ENCODE data around the gene NBL1. TPM values are rescaled to one million over a fixed set of nuclear protein-coding genes. Genes with fewer than 3 reads are reported as not detected.

NBL1 gene
- 100 to 1,000 TPM in 1 of 3 donors, 10 to 100 TPM in 2; 11.3 to 163 (median 85.8) TPM for polyA plus RNA-seq

GRCh38 chr1:19643602-19644394 is at the start of gene NBL1:
TSS of gene NBL1 (plus strand) at chr1:19644311. CDS start at chr1:19655031, 10,720 bp downstream.
- 1 to 4% (median 1%) methylated on average over 41 to 88 of the region's 90 CpGs for WGBS, 3 donors
- H3K27ac ChIP-seq (ENCODE audit: low read depth, low read length) = peak within 1 kb of the TSS; percentile 70

GRCh38 chr1:19596065-19596713 is 47.9 kb upstream of the NBL1 start:
- 6 to 7% (median 7%) methylated on average over 11 of the region's 11 CpGs for WGBS, 3 donors
- H3K27ac ChIP-seq (ENCODE audit: low read depth, low read length) = peak overlapping the region; percentile 62

- 0 to 1% (median 0%) methylated on average over 64 to 65 of the region's 65 CpGs for WGBS, 3 donors
- peak overlapping the region; percentile 78 for H3K27ac ChIP-seq (ENCODE audit: low read depth, low read length)
These were observed 47.2 kb upstream of the NBL1 start for GRCh38 chr1:19596714-19597495.

- peak overlapping the region; percentile 78 for H3K27ac ChIP-seq (ENCODE audit: low read depth, low read length)
- whole genome bisulfite sequencing, 3 donors = 13 to 15% (median 14%) methylated on average over 18 of the region's 18 CpGs
These were observed 46.4 kb upstream of the NBL1 start for GRCh38 chr1:19597496-19598309.

GRCh38 chr1:19599810-19600209 is 44.3 kb upstream of the NBL1 start:
- H3K27ac ChIP-seq (ENCODE audit: low read depth, low read length) = no peak overlapping the region
- 84 to 90% (median 86%) methylated on average over 3 of the region's 3 CpGs for WGBS, 3 donors

GRCh38 chr1:19602486-19602885 is 41.6 kb upstream of the NBL1 start:
- no peak overlapping the region for H3K27ac ChIP-seq (ENCODE audit: low read depth, low read length)
- 63 to 93% (median 88%) methylated on average over 4 of the region's 4 CpGs for WGBS, 3 donors

- 42 to 82% (median 57%) methylated on average over 1 of the region's 1 CpG for WGBS, 3 donors
- no peak overlapping the region for H3K27ac ChIP-seq (ENCODE audit: low read depth, low read length)
These were observed 38.1 kb upstream of the NBL1 start for GRCh38 chr1:19605967-19606366.

- no peak overlapping the region for H3K27ac ChIP-seq (ENCODE audit: low read depth, low read length)
- WGBS, 3 donors = 38 to 70% (median 56%) methylated on average over 4 of the region's 4 CpGs
These were observed 37.1 kb upstream of the NBL1 start for GRCh38 chr1:19606817-19607642.

GRCh38 chr1:19608232-19608631 is 35.9 kb upstream of the NBL1 start:
- no peak overlapping the region for H3K27ac ChIP-seq (ENCODE audit: low read depth, low read length)

GRCh38 chr1:19610282-19610981 is 33.7 kb upstream of the NBL1 start:
- H3K27ac ChIP-seq (ENCODE audit: low read depth, low read length) = no peak overlapping the region
- WGBS, 3 donors = 66 to 85% (median 71%) methylated on average over 8 of the region's 8 CpGs

More at GRCh38 chr1:19608232-19608631, 35.9 kb upstream of the NBL1 start:
- WGBS, 3 donors = 88 to 95% (median 95%) methylated on average over 12 of the region's 12 CpGs

GRCh38 chr1:19612530-19612929 is 31.6 kb upstream of the NBL1 start:
- 74 to 87% (median 78%) methylated on average over 5 of the region's 5 CpGs for WGBS, 3 donors
- H3K27ac ChIP-seq (ENCODE audit: low read depth, low read length) = no peak overlapping the region

- WGBS, 3 donors = 65 to 72% (median 66%) methylated on average over 7 of the region's 7 CpGs
- H3K27ac ChIP-seq (ENCODE audit: low read depth, low read length) = no peak overlapping the region
These were observed 30.9 kb upstream of the NBL1 start for GRCh38 chr1:19613171-19613703.

GRCh38 chr1:19615438-19615837 is 28.7 kb upstream of the NBL1 start:
- 72 to 88% (median 86%) methylated on average over 6 of the region's 6 CpGs for WGBS, 3 donors
- H3K27ac ChIP-seq (ENCODE audit: low read depth, low read length) = no peak overlapping the region

- WGBS, 3 donors = 48 to 72% (median 72%) methylated on average over 2 of the region's 2 CpGs
- no peak overlapping the region for H3K27ac ChIP-seq (ENCODE audit: low read depth, low read length)
These were observed 27.6 kb upstream of the NBL1 start for GRCh38 chr1:19616489-19616888.

GRCh38 chr1:19617376-19617775 is 26.7 kb upstream of the NBL1 start:
- H3K27ac ChIP-seq (ENCODE audit: low read depth, low read length) = no peak overlapping the region
- 67 to 88% (median 82%) methylated on average over 3 of the region's 3 CpGs for WGBS, 3 donors

- no peak overlapping the region for H3K27ac ChIP-seq (ENCODE audit: low read depth, low read length)
- 96 to 98% (median 97%) methylated on average over 3 of the region's 3 CpGs for WGBS, 3 donors
These were observed 25.7 kb upstream of the NBL1 start for GRCh38 chr1:19618428-19618827.

All from adipose tissue (tissue), 3 donors.